Measurements from ENCODE around the gene CTXN2. TPM values are rescaled to one million over a fixed set of nuclear protein-coding genes. Genes with fewer than 3 reads are reported as not detected.
A peak's percentile ranks its signal among the peaks of the same experiment; 100 is the strongest.

CTXN2 gene
- total and polyA plus RNA-seq, 2 of the 13 experiments (the other 11 are each of a cell fraction or from before 2014, with no cell fraction given), result not detected

DNA sequence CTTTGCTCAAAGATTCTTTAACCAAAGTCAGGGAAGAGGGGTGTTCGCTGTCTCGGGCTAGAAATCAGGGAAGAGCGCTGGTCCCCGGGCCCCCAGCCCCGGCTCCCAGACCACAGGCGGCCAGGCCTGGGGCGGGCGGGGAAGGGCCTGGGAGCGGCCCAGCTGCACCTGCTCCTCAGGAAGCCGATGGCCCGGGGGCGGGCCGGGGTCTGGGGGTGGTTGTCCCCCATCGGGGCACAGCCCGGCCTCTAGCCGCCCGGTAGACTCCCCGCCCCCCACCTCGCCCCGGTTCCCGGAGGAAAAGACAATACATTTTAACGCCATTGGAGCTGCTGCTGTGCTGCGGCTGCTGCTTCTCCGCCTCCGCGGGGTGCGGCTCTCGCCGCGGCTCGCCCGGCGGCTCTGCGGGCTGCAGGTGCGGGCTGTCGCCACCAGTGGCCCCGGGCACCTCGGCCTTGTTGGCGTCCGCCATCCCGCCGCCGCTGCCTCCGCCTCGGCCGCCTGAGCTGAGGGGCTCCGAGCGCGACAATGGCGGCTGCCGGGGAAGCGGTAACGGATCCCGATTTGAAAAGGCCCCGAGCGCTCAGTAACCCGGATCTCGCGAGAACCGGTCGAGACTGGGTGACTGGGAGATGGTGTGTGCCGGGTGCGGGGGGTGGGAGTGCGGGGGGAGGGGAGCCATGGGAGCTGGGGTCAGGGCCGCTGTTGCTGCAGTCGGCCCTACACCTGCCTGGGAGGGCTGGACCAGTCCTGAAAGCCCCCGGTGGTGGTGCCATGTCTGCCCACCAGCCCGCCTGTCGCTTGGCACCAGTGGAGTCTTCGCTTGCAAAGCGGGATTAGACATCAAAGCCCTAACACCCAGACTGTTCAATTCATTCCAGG lies 13.5 kb upstream of the CTXN2 start, which contains the start of gene MYEF2 (continued):
- TF ChIP-seq MAFF (IDR thresholded peaks at IDR 0.05; ENCODE audit: low read depth, low read length) (no peak), ZZZ3 (CRISPR knock-in tag; IDR thresholded peaks at IDR 0.05; ENCODE audit: borderline replicate concordance) (no peak), KDM2A (CRISPR knock-in tag; IDR thresholded peaks at IDR 0.05; ENCODE audit: borderline replicate concordance, low read depth) (no peak), ZBTB7B (CRISPR knock-in tag; IDR thresholded peaks at IDR 0.05) (no peak), SCMH1 (CRISPR knock-in tag; IDR thresholded peaks at IDR 0.05; ENCODE audit: borderline replicate concordance) (no peak), ZHX1 (CRISPR knock-in tag; IDR thresholded peaks at IDR 0.05; ENCODE audit: low read depth) (no peak), PHF8 (CRISPR knock-in tag; IDR thresholded peaks at IDR 0.05) (peak; percentile 42; the same call in 1 of the 2 replicates), NR2F2 (IDR thresholded peaks at IDR 0.05; ENCODE audit: borderline replicate concordance, low read depth) (no peak), SAP130 (CRISPR knock-in tag; IDR thresholded peaks at IDR 0.05; ENCODE audit: low read depth) (no peak), BRCA1 (CRISPR knock-in tag; IDR thresholded peaks at IDR 0.05) (no peak), HMG20A (CRISPR knock-in tag; IDR thresholded peaks at IDR 0.05; ENCODE audit: borderline replicate concordance) (no peak), SAFB2 (CRISPR knock-in tag; IDR thresholded peaks at IDR 0.05; ENCODE audit: borderline replicate concordance, low read depth) (no peak), SP5 (CRISPR knock-in tag; IDR thresholded peaks at IDR 0.05; ENCODE audit: borderline replicate concordance, low read depth) (no peak), MEIS2 (CRISPR knock-in tag; IDR thresholded peaks at IDR 0.05) (no peak), ZNF136 (CRISPR knock-in tag; IDR thresholded peaks at IDR 0.05; ENCODE audit: low read depth) (no peak), PREB (CRISPR knock-in tag; IDR thresholded peaks at IDR 0.05) (no peak), ZNF724P (CRISPR knock-in tag; IDR thresholded peaks at IDR 0.05; ENCODE audit: borderline replicate concordance) (no peak), MXD1 (CRISPR knock-in tag; IDR thresholded peaks at IDR 0.05) (no peak)
- TF ChIP-seq, protein P1, sequence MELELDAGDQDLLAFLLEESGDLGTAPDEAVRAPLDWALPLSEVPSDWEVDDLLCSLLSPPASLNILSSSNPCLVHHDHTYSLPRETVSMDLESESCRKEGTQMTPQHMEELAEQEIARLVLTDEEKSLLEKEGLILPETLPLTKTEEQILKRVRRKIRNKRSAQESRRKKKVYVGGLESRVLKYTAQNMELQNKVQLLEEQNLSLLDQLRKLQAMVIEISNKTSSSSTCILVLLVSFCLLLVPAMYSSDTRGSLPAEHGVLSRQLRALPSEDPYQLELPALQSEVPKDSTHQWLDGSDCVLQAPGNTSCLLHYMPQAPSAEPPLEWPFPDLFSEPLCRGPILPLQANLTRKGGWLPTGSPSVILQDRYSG (CRISPR knock-in tag; IDR thresholded peaks at IDR 0.05), result no peak
- TF ChIP-seq, protein P2, sequence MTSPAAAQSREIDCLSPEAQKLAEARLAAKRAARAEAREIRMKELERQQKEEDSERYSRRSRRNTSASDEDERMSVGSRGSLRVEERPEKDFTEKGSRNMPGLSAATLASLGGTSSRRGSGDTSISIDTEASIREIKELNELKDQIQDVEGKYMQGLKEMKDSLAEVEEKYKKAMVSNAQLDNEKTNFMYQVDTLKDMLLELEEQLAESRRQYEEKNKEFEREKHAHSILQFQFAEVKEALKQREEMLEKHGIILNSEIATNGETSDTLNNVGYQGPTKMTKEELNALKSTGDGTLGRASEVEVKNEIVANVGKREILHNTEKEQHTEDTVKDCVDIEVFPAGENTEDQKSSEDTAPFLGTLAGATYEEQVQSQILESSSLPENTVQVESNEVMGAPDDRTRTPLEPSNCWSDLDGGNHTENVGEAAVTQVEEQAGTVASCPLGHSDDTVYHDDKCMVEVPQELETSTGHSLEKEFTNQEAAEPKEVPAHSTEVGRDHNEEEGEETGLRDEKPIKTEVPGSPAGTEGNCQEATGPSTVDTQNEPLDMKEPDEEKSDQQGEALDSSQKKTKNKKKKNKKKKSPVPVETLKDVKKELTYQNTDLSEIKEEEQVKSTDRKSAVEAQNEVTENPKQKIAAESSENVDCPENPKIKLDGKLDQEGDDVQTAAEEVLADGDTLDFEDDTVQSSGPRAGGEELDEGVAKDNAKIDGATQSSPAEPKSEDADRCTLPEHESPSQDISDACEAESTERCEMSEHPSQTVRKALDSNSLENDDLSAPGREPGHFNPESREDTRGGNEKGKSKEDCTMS (CRISPR knock-in tag; conservative IDR thresholded peaks at IDR 0.05), result no peak
- TF ChIP-seq, protein P3, sequence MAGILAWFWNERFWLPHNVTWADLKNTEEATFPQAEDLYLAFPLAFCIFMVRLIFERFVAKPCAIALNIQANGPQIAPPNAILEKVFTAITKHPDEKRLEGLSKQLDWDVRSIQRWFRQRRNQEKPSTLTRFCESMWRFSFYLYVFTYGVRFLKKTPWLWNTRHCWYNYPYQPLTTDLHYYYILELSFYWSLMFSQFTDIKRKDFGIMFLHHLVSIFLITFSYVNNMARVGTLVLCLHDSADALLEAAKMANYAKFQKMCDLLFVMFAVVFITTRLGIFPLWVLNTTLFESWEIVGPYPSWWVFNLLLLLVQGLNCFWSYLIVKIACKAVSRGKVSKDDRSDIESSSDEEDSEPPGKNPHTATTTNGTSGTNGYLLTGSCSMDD (CRISPR knock-in tag; IDR thresholded peaks at IDR 0.05), result no peak

Data from HepG2 (cell line).